OCI-LY3 (cell line): ENCODE results near the gene IPO11.

Experiments
- EZH2phosphoT487 ChIP-seq: fragments of 200-600 bp; shearing (Covaris generic); IDR thresholded peaks from 2 replicates; pipeline ENCODE4 v1.6.1; 2018; ENCODE audit warnings: antibody characterized with exemption, mixed run types, low read depth
- TF ChIP-seq, protein P1 (sequence below): fragments of 200-600, 300-600 bp; sonication (generic); IDR thresholded peaks from 2 replicates; pipeline ENCODE4 v1.5.1; 2014; ENCODE audit warnings: antibody characterized with exemption, low read length, low read depth

DNA sequence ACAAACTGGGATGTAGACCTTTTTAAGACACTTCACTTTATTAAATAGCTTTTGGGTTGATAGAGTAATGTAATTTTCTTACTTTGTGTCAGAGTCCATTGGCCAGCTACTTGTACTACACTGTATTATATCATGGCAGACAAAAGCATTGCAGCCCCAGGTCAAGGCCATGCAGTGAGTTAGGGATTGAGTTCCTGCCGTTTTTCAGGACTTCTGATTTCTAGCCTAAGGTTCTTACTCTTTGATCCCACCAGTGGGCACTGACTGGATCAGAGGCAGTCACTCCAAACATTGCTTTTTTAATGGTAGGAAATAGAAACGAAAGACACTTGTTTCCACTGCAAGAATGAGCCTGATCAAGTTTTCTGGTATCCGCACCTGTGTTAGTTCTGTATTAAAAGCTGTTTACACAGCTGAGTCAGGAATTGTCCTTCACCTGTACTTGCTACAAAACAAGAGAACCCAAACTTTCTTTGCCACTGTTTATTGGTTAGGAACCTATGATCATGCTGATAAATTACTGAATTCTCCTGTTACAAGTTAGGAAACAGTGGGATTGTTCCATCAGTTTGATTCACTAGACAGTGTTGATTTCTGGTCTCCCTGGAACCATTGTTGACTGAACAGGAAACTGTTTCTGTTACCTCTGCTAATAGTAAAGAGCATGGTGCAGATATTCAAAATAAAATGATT, 188.1 kb downstream of the IPO11 start:
- TF ChIP-seq EZH2phosphoT487: no peak
- TF ChIP-seq, protein P1, sequence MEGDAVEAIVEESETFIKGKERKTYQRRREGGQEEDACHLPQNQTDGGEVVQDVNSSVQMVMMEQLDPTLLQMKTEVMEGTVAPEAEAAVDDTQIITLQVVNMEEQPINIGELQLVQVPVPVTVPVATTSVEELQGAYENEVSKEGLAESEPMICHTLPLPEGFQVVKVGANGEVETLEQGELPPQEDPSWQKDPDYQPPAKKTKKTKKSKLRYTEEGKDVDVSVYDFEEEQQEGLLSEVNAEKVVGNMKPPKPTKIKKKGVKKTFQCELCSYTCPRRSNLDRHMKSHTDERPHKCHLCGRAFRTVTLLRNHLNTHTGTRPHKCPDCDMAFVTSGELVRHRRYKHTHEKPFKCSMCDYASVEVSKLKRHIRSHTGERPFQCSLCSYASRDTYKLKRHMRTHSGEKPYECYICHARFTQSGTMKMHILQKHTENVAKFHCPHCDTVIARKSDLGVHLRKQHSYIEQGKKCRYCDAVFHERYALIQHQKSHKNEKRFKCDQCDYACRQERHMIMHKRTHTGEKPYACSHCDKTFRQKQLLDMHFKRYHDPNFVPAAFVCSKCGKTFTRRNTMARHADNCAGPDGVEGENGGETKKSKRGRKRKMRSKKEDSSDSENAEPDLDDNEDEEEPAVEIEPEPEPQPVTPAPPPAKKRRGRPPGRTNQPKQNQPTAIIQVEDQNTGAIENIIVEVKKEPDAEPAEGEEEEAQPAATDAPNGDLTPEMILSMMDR: no peak
